ENCODE results near the gene STX1B.
"Not testable (repeated sequence)": the region's sequence is repeated elsewhere in the genome, so short reads cannot be mapped to it uniquely, and the experiment has no call there.

DNA sequence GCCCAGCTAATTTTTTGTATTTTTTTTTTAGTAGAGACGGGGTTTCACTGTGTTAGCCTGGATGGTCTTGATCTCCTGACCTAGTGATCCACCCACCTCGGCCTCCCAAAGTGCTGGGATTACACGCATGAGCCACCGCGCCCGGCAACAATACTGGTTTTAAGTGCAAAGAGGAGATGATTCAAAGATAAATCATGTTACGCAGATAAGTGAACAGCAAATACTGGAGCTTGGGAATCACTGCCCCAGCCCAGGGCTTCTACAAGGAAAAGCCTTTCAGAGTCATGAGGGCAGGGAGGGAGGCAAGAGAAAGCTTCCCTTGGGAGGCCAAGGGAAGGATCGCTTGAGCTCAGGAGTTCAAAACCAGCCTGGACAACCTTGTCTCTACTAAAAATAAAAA is 70.9 kb downstream of the STX1B start:
- not testable (repeated sequence) for TF ChIP-seq CTCF (conservative IDR thresholded peaks at IDR 0.05); EZH2 (IDR thresholded peaks at IDR 0.05; ENCODE audit: low read depth)
